ENCODE results near the gene PLCD3. TPM values are rescaled to one million over a fixed set of nuclear protein-coding genes. Genes with fewer than 3 reads are reported as not detected.

Gene PLCD3
- total and polyA plus RNA-seq, 9 of the 15 experiments (the other 6 are each of a cell fraction or from before 2014, with no cell fraction given) = 0.20 to 22.6 (median 7.5) TPM

DNA sequence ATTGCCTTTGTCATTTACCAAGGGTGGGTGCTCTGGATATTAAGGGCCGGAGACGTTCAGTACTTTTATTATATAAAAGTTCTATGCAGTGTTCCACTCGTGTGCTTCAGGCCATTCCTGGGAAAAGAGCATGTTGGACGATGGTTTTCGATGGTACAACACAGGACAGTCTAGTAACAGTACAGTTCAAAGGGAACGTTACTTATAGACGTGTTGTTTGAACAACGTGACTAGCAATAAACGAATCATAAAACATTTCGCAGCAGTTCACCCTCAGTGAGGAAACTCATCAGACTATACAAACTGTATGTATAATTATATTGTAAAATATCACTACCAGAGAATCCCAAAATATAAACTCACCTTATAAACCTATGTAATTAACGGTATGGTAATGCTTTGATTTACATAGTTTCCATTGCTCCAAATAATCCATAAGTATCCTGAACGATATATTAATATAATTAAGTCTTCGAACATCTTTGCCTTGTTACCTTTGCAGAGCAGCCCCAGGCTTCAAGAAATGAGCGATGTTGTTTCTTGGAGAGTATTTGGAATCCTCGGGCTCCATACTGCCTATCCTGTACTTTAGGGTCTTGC lies 70.6 kb downstream of the PLCD3 start (continued):
- TF ChIP-seq, protein P1, sequence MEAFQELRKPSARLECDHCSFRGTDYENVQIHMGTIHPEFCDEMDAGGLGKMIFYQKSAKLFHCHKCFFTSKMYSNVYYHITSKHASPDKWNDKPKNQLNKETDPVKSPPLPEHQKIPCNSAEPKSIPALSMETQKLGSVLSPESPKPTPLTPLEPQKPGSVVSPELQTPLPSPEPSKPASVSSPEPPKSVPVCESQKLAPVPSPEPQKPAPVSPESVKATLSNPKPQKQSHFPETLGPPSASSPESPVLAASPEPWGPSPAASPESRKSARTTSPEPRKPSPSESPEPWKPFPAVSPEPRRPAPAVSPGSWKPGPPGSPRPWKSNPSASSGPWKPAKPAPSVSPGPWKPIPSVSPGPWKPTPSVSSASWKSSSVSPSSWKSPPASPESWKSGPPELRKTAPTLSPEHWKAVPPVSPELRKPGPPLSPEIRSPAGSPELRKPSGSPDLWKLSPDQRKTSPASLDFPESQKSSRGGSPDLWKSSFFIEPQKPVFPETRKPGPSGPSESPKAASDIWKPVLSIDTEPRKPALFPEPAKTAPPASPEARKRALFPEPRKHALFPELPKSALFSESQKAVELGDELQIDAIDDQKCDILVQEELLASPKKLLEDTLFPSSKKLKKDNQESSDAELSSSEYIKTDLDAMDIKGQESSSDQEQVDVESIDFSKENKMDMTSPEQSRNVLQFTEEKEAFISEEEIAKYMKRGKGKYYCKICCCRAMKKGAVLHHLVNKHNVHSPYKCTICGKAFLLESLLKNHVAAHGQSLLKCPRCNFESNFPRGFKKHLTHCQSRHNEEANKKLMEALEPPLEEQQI (IDR thresholded peaks at IDR 0.05) = no peak
- no peak for TF ChIP-seq ZNF121 (CRISPR knock-in tag; conservative IDR thresholded peaks at IDR 0.05)
- TF ChIP-seq, protein P2, sequence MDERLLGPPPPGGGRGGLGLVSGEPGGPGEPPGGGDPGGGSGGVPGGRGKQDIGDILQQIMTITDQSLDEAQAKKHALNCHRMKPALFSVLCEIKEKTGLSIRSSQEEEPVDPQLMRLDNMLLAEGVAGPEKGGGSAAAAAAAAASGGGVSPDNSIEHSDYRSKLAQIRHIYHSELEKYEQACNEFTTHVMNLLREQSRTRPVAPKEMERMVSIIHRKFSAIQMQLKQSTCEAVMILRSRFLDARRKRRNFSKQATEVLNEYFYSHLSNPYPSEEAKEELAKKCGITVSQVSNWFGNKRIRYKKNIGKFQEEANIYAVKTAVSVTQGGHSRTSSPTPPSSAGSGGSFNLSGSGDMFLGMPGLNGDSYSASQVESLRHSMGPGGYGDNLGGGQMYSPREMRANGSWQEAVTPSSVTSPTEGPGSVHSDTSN (CRISPR knock-in tag; IDR thresholded peaks at IDR 0.05; ENCODE audit: low read depth) = peak; percentile 57; the same call in 1 of the 2 replicates
- TF ChIP-seq, protein P2 (tag; conservative IDR thresholded peaks at IDR 0.05; ENCODE audit: low read depth) = no peak
- no peak for TF ChIP-seq ARHGAP35 (IDR thresholded peaks at IDR 0.05; ENCODE audit: partially characterized antibody)
- TF ChIP-seq, protein P3, sequence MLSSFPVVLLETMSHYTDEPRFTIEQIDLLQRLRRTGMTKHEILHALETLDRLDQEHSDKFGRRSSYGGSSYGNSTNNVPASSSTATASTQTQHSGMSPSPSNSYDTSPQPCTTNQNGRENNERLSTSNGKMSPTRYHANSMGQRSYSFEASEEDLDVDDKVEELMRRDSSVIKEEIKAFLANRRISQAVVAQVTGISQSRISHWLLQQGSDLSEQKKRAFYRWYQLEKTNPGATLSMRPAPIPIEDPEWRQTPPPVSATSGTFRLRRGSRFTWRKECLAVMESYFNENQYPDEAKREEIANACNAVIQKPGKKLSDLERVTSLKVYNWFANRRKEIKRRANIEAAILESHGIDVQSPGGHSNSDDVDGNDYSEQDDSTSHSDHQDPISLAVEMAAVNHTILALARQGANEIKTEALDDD (IDR thresholded peaks at IDR 0.05) = no peak
- no peak for TF ChIP-seq NCOA6 (IDR thresholded peaks at IDR 0.05)

All from K562 (cell line).